ENCODE results near the gene WFDC1. TPM values are rescaled to one million over a fixed set of nuclear protein-coding genes. Genes with fewer than 3 reads are reported as not detected.
A peak's percentile ranks its signal among the peaks of the same experiment; 100 is the strongest.

The WFDC1 gene
- total and polyA plus RNA-seq, 7 donors: 0.32 to 1.2 (median 0.65) TPM; not detected in 1

DNA sequence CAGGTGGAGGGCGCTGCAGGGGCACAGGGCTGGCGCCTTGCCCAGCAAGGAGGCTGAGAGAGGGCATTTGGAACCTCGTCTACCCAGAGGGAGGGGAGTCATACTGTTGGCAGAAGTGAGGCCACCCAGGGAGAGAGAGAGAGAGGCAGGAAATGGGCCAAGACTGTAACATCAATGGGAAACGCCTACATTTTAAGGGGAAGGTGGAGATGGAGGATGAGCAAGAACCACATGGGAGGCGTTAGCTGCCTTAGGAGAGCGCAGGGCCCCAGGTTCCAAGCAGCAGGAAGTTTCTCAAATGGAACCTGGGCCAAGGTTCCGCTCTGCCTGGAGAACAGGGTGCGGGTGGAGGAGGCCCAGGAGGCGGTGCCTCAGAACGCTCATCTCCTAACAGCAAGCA, 2.7 kb upstream of the WFDC1 start:
- Histone ChIP-seq H3K9me3 (no peaks in the 10 kb centered on the region), H3K4me1 (no peaks in the 10 kb centered on the region), H3K27ac (no peak overlapping the region), H3K36me3 (ENCODE audit: insufficient read depth in 1 of 2, low read depth in 1 of 2) (no peaks in the 10 kb centered on the region), H3K27me3 (ENCODE audit: insufficient read depth in 3 of 3, low read length in 2 of 3) (peaks cover 0 to 52% (median 13%) of the 10 kb centered on the region in 3 donors), H3K4me3 (no peak overlapping the region)
- intact Hi-C loops (cut with DNase I): no loop called here
- TF ChIP-seq, protein P1, sequence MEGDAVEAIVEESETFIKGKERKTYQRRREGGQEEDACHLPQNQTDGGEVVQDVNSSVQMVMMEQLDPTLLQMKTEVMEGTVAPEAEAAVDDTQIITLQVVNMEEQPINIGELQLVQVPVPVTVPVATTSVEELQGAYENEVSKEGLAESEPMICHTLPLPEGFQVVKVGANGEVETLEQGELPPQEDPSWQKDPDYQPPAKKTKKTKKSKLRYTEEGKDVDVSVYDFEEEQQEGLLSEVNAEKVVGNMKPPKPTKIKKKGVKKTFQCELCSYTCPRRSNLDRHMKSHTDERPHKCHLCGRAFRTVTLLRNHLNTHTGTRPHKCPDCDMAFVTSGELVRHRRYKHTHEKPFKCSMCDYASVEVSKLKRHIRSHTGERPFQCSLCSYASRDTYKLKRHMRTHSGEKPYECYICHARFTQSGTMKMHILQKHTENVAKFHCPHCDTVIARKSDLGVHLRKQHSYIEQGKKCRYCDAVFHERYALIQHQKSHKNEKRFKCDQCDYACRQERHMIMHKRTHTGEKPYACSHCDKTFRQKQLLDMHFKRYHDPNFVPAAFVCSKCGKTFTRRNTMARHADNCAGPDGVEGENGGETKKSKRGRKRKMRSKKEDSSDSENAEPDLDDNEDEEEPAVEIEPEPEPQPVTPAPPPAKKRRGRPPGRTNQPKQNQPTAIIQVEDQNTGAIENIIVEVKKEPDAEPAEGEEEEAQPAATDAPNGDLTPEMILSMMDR (IDR thresholded peaks at IDR 0.05): no peak
- DNase-seq: no peak
- WGBS, 3 donors: 40 to 58% (median 48%) methylated on average over 10 of the region's 10 CpGs
- no peak for ATAC-seq

DNA sequence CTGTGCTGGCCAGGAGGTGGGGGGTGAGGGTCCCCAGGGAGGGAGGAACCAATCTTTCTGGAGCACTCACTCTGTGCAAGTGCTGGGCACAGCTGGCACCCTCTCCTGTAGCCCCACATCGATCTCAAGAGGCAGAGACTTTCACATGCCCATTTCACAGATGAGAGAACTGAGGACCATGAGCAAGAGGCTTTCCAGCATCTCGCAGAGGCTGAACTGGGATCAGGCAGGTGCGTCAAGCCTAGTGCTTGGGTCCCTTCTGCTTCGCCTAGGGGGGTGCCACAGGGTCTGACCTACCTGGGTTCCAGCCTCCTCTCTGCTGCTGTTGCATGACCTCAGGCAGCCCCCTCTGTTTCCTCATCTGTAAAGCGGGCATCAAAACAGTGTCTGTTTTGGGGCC, 1.3 kb upstream of the WFDC1 start:
- DNase-seq (no peak), ATAC-seq (no peak)
- Histone ChIP-seq H3K36me3 (ENCODE audit: insufficient read depth in 1 of 2, low read depth in 1 of 2) (no peaks in the 10 kb centered on the region), H3K9me3 (no peaks in the 10 kb centered on the region), H3K4me3 (no peak overlapping the region), H3K27me3 (ENCODE audit: insufficient read depth in 3 of 3, low read length in 2 of 3) (peaks cover 0 to 49% (median 14%) of the 10 kb centered on the region in 3 donors), H3K4me1 (no peaks in the 10 kb centered on the region), H3K27ac (no peak overlapping the region)
- WGBS, 3 donors: 94 to 96% (median 96%) methylated on average over 5 of the region's 5 CpGs
- TF ChIP-seq, protein P1 (IDR thresholded peaks at IDR 0.05): no peak
- intact Hi-C loops (cut with DNase I): no loop called here

DNA sequence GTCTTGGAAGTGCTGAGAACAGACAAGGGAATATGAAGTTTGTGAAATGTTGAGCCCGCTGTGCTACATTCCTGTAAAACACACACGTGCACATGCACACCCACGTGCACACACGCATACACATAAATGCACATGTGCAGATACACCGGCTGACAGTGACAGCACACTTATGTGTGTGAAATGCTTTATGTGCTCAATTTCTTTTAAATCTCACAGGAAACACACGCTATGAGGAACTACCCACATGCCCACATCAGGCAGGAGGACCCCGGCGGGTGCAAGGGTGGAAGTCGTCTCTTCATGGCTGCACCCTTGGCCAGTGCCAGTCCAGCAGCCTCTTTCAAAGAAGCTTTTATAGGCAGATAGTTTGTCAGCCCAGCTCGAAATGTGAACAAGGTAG, 561 bp upstream of the WFDC1 start:
- no peak overlapping the region for H3K27ac ChIP-seq
- WGBS, 3 donors: 65 to 71% (median 66%) methylated on average over 10 of the region's 10 CpGs
- no peaks in the 10 kb centered on the region for H3K9me3 ChIP-seq
- TF ChIP-seq, protein P1 (IDR thresholded peaks at IDR 0.05): no peak
- ATAC-seq (no peak), DNase-seq (no peak)
- H3K4me1 ChIP-seq: no peaks in the 10 kb centered on the region
- intact Hi-C loops (cut with DNase I): no loop called here
- H3K4me3 ChIP-seq: no peak overlapping the region
- H3K27me3 ChIP-seq (ENCODE audit: insufficient read depth in 3 of 3, low read length in 2 of 3): peaks cover 0 to 44% (median 14%) of the 10 kb centered on the region in 3 donors
- H3K36me3 ChIP-seq (ENCODE audit: insufficient read depth in 1 of 2, low read depth in 1 of 2): no peaks in the 10 kb centered on the region

DNA sequence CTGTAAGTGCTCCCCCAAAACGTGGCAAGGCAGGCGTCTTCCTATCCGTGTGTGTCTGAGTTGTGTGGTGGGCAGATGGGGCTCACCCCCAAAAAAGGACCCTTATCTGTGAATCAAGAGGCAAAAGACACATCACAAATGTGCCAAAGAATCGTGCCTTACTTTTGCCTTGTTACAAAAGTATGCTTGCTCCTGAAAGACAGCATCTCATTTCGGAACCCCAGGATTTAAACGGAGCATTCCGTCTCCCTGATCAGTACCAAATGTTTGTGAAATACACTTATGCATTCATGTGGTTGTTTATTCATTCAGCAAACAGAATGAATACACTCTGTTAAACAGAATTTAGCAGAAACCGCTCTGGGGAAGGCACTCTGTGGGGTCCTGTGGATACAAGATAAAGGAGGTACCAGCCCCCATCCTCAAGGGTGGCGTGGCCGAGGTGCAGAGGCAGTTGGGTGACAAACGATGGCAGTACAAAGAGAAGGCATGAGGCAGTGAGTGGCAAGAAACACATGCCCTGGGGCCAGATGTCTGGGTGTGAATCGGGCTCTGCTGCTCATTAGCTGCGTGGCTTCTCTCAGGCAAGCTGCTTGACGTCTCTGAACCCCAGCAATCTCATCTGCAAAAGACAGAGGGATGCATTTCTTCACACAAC, 654 bp downstream of the WFDC1 start:
- ATAC-seq: no peak
- no peaks in the 10 kb centered on the region for H3K4me1 ChIP-seq
- no peaks in the 10 kb centered on the region for H3K36me3 ChIP-seq (ENCODE audit: insufficient read depth in 1 of 2, low read depth in 1 of 2)
- H3K4me3 ChIP-seq: peak overlapping the region; percentile 51
- no peak for DNase-seq
- H3K9me3 ChIP-seq: no peaks in the 10 kb centered on the region
- TF ChIP-seq, protein P1 (IDR thresholded peaks at IDR 0.05): no peak
- WGBS, 3 donors: 40 to 47% (median 42%) methylated on average over 14 of the region's 14 CpGs
- H3K27me3 ChIP-seq (ENCODE audit: insufficient read depth in 3 of 3, low read length in 2 of 3): peaks cover 0 to 44% (median 16%) of the 10 kb centered on the region in 3 donors
- H3K27ac ChIP-seq: no peak overlapping the region
- intact Hi-C loops (cut with DNase I): no loop called here
